Kidney (tissue), 14 donors: ENCODE measurements around the gene SHISA8. TPM values are rescaled to one million over a fixed set of nuclear protein-coding genes. Genes with fewer than 3 reads are reported as not detected.

Source experiments
- DNase-seq, 5 donors: peaks; one replicate each; pipeline ENCODE4 v3.0.0-alpha.2; 2013 to 2020
- FAIRE-seq: peaks from 2 replicates; lab custom pipeline; 2012; peaks lifted over from hg19 to GRCh38; lab: Jason Lieb, UNC
- H3K27ac ChIP-seq, 2 donors: one replicate each; pipeline ENCODE4 v1.7.0; 2013; ENCODE audit warnings: low read depth in 2 of 2, low read length in 2 of 2, inconsistent platforms in 1 of 2
- H3K27me3 ChIP-seq: one replicate; pipeline ENCODE4 v1.7.1; 2013; ENCODE audit warnings: low read length, inconsistent platforms; ENCODE audit not compliant: control insufficient read depth, insufficient read depth
- H3K36me3 ChIP-seq, 3 donors: one replicate each; pipeline versions ENCODE4 v1.7.0 to v1.7.1; 2013; ENCODE audit warnings: low read length in 3 of 3, control low read depth in 1 of 3, inconsistent platforms in 1 of 3; ENCODE audit not compliant: insufficient read depth in 3 of 3, control insufficient read depth in 2 of 3
- H3K4me1 ChIP-seq, 3 donors: one replicate each; pipeline versions ENCODE4 v1.7.0 to v1.7.1; 2013; ENCODE audit warnings: low read length in 3 of 3, inconsistent platforms in 1 of 3, low read depth in 1 of 3; ENCODE audit not compliant: control insufficient read depth in 2 of 3, insufficient read depth in 2 of 3
- H3K4me3 ChIP-seq, 3 donors: one replicate each; pipeline versions ENCODE4 v1.7.0 to v1.8.1; 2013; ENCODE audit warnings: low read length in 3 of 3, control low read depth in 1 of 3, inconsistent platforms in 1 of 3
- H3K9ac ChIP-seq, 3 donors: one replicate each; pipeline versions ENCODE4 v1.7.0 to v1.7.1; 2013; ENCODE audit warnings: low read length in 3 of 3, control low read depth in 1 of 3, inconsistent platforms in 1 of 3
- H3K9me3 ChIP-seq, 3 donors: one replicate each; pipeline versions ENCODE4 v1.7.0 to v1.7.1; 2013; ENCODE audit warnings: low read length in 3 of 3, control low read depth in 1 of 3, inconsistent platforms in 1 of 3; ENCODE audit not compliant: control insufficient read depth in 2 of 3, insufficient read depth in 1 of 3
- CTCF ChIP-seq: IDR thresholded peaks from 3 replicates; pipeline ENCODE4 v1.5.1; 2012; ENCODE audit warnings: mild to moderate bottlenecking, moderate library complexity, borderline replicate concordance; ENCODE audit not compliant: insufficient read depth; ENCODE audit errors: extremely low read depth
- intact Hi-C: fragments of 100-400 bp; cut with DNase I; formaldehyde crosslinking; loops from one replicate; pipeline ENCODE4 v1.11.1; 2022
- polyA plus RNA-seq: library from polyadenylated mRNA; stranded (reverse); fragments of 350-450 nt; fragmentation: Illumina TruSeq; extraction: RNeasy Lipid Tissue Mini Kit (QIAGEN cat#74804); gene quantifications from one replicate; pipeline ENCODE4 v1.2.3, GENCODE V29; 2014; ENCODE audit warnings: low read depth, low replicate concordance; ENCODE audit not compliant: insufficient read depth
- total RNA-seq: library from RNA; stranded (reverse); fragmentation: NEBNext Ultra II Directional; extraction: Animal tissue kit (Norgen Biotek cat#: 25700); gene quantifications from one replicate; pipeline ENCODE4 v1.2.1, GENCODE V29; 2021
- donor health status: control.
- donor health status: control.
- donor health status: control.
- donor health status: control.
- donor health status: control.
- donor health status: DM: yes; HTN: yes; CAD: no.
- donor health status: Normal renal cell carcinoma (clear cell type).

SHISA8 gene
- total and polyA plus RNA-seq, 2 donors from 2014 or later = 0.35 to 0.47 TPM

- H3K9ac ChIP-seq = no peak overlapping the region
- DNase-seq = no peak
- H3K4me3 ChIP-seq = no peak overlapping the region
- H3K36me3 ChIP-seq = no peaks in the 10 kb centered on the region
- FAIRE-seq = no peak
- H3K27me3 ChIP-seq = peaks cover 28% of the 10 kb centered on the region
- H3K9me3 ChIP-seq = no peaks in the 10 kb centered on the region
- no peak overlapping the region for H3K27ac ChIP-seq
- no peak for TF ChIP-seq CTCF
- intact Hi-C loops = no loop called here
- H3K4me1 ChIP-seq = peaks cover 0 to 12% (median 0%) of the 10 kb centered on the region in 3 donors
Measured at GRCh38 chr22:41911001-41911611, 3.8 kb downstream of the SHISA8 start.

DNA sequence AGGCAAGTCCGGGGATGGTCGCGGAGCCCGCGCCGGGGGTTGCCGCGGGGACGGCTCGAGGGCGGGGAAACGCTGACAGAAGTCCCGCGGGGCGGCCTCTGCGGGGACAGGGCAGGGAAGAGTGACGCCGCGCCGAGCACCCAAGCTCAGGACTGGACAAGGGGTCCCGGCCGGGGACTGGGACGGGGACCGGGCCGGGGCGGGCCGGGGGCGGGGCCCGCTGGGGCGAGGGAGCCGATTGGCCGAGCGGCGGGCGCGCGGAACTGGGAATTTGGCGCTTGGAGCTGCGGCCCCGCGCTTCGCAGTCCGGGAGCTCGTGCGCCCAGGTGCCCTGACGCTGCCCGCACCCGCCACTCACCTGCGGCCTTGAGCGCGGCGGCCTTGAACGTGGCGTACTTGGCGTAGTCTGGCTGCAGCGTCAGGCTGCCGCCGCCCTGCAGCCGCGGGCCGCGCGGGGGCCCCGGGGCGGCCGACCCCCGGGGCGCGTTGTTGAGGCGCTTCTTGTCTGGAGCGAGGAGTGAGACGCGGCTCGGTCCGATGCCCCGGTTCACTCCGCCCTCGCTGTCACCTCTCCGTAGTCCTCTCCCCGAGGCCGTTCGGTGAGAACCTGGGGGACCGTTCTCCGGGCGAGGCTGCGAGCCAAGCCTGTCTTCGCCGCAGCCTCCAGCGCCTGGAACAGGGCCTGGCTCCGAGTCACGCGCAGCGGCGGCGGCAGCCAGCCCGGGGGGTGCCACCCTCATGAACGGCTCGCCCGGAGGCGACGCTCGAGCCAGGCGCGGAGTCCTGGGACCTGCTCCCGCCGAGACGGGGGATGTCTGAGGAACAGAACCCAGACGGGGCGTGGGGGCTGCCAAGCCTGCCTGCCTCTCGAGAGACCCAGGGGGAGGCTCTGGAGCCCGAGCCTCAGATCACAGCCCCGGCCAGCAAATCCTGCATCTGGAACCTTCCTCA, 4.5 kb downstream of the SHISA8 start:
- intact Hi-C loops = no loop called here
- no peak overlapping the region for H3K4me3 ChIP-seq
- no peak for TF ChIP-seq CTCF
- peak in 1 of 5 donors; percentile 64 for DNase-seq
- H3K4me1 ChIP-seq = peaks cover 0 to 11% (median 0%) of the 10 kb centered on the region in 3 donors
- no peak overlapping the region for H3K27ac ChIP-seq
- peaks cover 0 to 6% (median 0%) of the 10 kb centered on the region in 3 donors for H3K36me3 ChIP-seq
- H3K9me3 ChIP-seq = no peaks in the 10 kb centered on the region
- peaks cover 21% of the 10 kb centered on the region for H3K27me3 ChIP-seq
- FAIRE-seq = no peak
- no peak overlapping the region for H3K9ac ChIP-seq

DNA sequence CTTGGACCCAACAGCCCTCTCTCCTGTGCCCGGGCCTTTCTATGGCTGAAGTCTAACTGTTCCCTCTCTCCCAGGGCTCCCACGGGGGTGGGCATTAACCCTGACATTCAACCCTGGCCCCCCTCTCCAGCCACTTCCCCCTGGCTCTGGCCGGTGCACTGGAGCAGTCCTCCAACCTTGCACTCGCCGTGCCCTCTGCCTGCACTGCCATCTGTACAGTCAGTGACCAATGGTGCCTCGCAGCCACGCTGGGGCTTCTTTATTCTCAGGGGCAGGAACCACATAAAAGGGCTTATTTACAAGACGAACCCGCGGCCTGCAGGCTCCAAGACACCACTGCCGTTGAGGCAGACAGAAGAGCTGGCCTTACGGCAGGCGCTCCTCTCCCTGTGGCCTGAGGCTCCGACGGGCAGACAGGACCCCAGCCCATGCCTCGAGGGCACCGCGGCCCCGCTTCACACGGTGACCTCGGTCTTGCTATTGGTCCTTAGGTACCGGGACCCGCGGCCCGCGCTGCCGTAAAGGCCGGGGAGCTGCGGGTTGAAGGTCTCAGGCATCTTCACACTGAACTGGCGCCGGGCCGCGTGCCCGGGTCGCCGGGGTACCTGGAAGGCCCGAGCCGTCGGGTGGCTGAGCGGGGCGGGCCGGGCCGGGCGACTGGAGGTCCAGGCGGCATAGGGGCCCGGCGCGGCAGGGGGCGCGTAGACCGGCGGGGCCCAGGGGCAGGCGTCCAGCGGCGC, 5.4 kb downstream of the SHISA8 start:
- Histone ChIP-seq H3K9me3 (no peaks in the 10 kb centered on the region), H3K27ac (no peak overlapping the region), H3K36me3 (peaks cover 0 to 15% (median 0%) of the 10 kb centered on the region in 3 donors), H3K9ac (no peak overlapping the region), H3K4me1 (peaks cover 0 to 8% (median 0%) of the 10 kb centered on the region in 3 donors), H3K4me3 (no peak overlapping the region), H3K27me3 (peaks cover 18% of the 10 kb centered on the region)
- FAIRE-seq (no peak), DNase-seq (peak in 1 of 5 donors; percentile 57)
- no peak for TF ChIP-seq CTCF
- intact Hi-C loops = no loop called here
